HepG2 (cell line): ENCODE data around the gene ERICH6. TPM values are rescaled to one million over a fixed set of nuclear protein-coding genes. Genes with fewer than 3 reads are reported as not detected.

Experiments used
- ATAC-seq: fragments of 200-7000 bp; cut with Tn5 transposase; 3 replicates; pipeline ENCODE4 v1.9.1; 2020; ENCODE audit warnings: mild to moderate bottlenecking, moderate library complexity
- BruUV-seq: library from RNA; stranded (reverse); fragments of 400-500 nt; replicated peaks from 2 replicates; lab custom pipeline; 2021; lab: Mats Ljungman, UMichigan
- CTCF ChIA-PET: fragments of 300-600 bp; formaldehyde crosslinking; extraction: SDS; loops from one replicate; lab custom pipeline; 2021; ENCODE audit warnings: low total read pairs, inconsistent platforms, low intra/inter-chr PET ratio; lab: Yijun Ruan, JAX
- POLR2A ChIA-PET: fragments of 350-600 bp; sonication (Branson Sonifier 250); formaldehyde crosslinking; loops from one replicate; lab custom pipeline; 2020; ENCODE audit warnings: antibody characterized with exemption, inconsistent platforms; lab: Yijun Ruan, JAX
- DNase-seq: peaks from one replicate; pipeline ENCODE4 v3.0.0-alpha.2; 2015; ENCODE audit warnings: low spot score
- FAIRE-seq: peaks from 3 replicates; lab custom pipeline; 2011; peaks lifted over from hg19 to GRCh38; lab: Jason Lieb, UNC
- H2AFZ ChIP-seq: one replicate; pipeline ENCODE4 v1.6.1; 2011; ENCODE audit warnings: low read length, inconsistent platforms
- H3K27ac ChIP-seq: fragments of 300-600 bp; 3 replicates; pipeline ENCODE4 v1.8.0; 2011; ENCODE audit warnings: mixed run types, mild to moderate bottlenecking, mixed read lengths, low read length, inconsistent platforms; ENCODE audit not compliant: insufficient read depth; ENCODE audit errors: extremely low read length
- H3K27me3 ChIP-seq, 2 experiments: fragments of 200-600 bp in 1 of 2; 2 replicates in 1 of 2; 3 replicates in 1 of 2; pipeline versions ENCODE4 v1.6.0 to v1.8.0; 2011; ENCODE audit warnings: low read length in 2 of 2, mild to moderate bottlenecking in 2 of 2, moderate library complexity in 2 of 2, inconsistent platforms in 1 of 2; ENCODE audit not compliant: insufficient read depth in 2 of 2, control insufficient read depth in 1 of 2
- H3K36me3 ChIP-seq, 2 experiments: fragments of 200-600 bp in 1 of 2; replicated peaks in 1 of 2; 2 replicates in 1 of 2; 3 replicates in 1 of 2; pipeline versions ENCODE4 v1.5.1 to v1.8.0; 2011; ENCODE audit warnings: low read length in 2 of 2, inconsistent platforms in 1 of 2; ENCODE audit not compliant: insufficient read depth in 2 of 2, control insufficient read depth in 1 of 2
- H3K4me1 ChIP-seq: 2 replicates; pipeline ENCODE4 v1.5.1; 2012; ENCODE audit warnings: low read length, inconsistent platforms; ENCODE audit not compliant: insufficient read depth
- H3K4me2 ChIP-seq: 2 replicates; pipeline ENCODE4 v1.6.0; 2011; ENCODE audit warnings: low read depth, low read length, inconsistent platforms
- H3K4me3 ChIP-seq, 3 experiments: fragments of 200-600 bp in 1 of 3; sonication (generic), shearing (Covaris generic) in 1 of 3; replicated peaks in 1 of 3; 2 replicates each; pipeline ENCODE4 v1.5.1; 2011 to 2016; ENCODE audit warnings: low read length in 3 of 3, inconsistent platforms in 2 of 3, low read depth in 2 of 3, mild to moderate bottlenecking in 2 of 3, control low read depth in 1 of 3, mixed read lengths in 1 of 3; ENCODE audit not compliant: insufficient read depth in 1 of 3
- H3K79me2 ChIP-seq: one replicate; pipeline ENCODE4 v1.6.1; 2011; ENCODE audit warnings: low read length, inconsistent platforms; ENCODE audit not compliant: insufficient read depth
- H3K9ac ChIP-seq: 2 replicates; pipeline ENCODE4 v1.6.0; 2011; ENCODE audit warnings: mild to moderate bottlenecking, low read depth, low read length, inconsistent platforms; ENCODE audit not compliant: insufficient read depth
- H3K9me3 ChIP-seq: 2 replicates; pipeline ENCODE4 v1.5.1; 2012; ENCODE audit warnings: mild to moderate bottlenecking, low read length
- H4K20me1 ChIP-seq: 2 replicates; pipeline ENCODE4 v1.6.0; 2011; ENCODE audit warnings: inconsistent platforms, mild to moderate bottlenecking, low read length, moderate library complexity; ENCODE audit not compliant: insufficient read depth
- GABPB1 ChIP-seq: IDR thresholded peaks from 2 replicates; pipeline ENCODE4 v1.6.1; 2016; ENCODE audit warnings: mild to moderate bottlenecking, missing genetic modification reagents, moderate library complexity, missing compliant biosample characterization
- GLI4 ChIP-seq: sonication (generic); formaldehyde crosslinking; IDR thresholded peaks from 2 replicates; pipeline ENCODE4 v1.5.1; 2020; ENCODE audit warnings: missing genetic modification reagents, mild to moderate bottlenecking, moderate library complexity, borderline replicate concordance
- ISX ChIP-seq: sonication (generic); formaldehyde crosslinking; conservative IDR thresholded peaks from 2 replicates; pipeline ENCODE4 v1.5.0; 2020; ENCODE audit warnings: missing genetic modification reagents
- PAF1 ChIP-seq: IDR thresholded peaks from 2 replicates; pipeline ENCODE4 v1.6.1; 2016; ENCODE audit warnings: missing genetic modification reagents, missing compliant biosample characterization
- U2AF1 ChIP-seq: fragments of 200-400 bp; formaldehyde crosslinking; optimal IDR thresholded peaks from 2 replicates; pipeline ENCODE3; 2017; ENCODE audit warnings: mild to moderate bottlenecking, low read depth, low read length
- ZNF317 ChIP-seq: sonication (generic); formaldehyde crosslinking; IDR thresholded peaks from 2 replicates; pipeline ENCODE4 v1.5.0; 2020; ENCODE audit warnings: mild to moderate bottlenecking, missing genetic modification reagents
- ZNF382 ChIP-seq: sonication (generic); formaldehyde crosslinking; IDR thresholded peaks from 2 replicates; pipeline ENCODE4 v1.5.0; 2020; ENCODE audit warnings: missing genetic modification reagents, mild to moderate bottlenecking, borderline replicate concordance
- ZNF749 ChIP-seq: sonication (generic); formaldehyde crosslinking; IDR thresholded peaks from 2 replicates; pipeline ENCODE4 v1.8.0; 2022; ENCODE audit warnings: mild to moderate bottlenecking, missing genetic modification reagents, moderate library complexity, borderline replicate concordance
- WGBS: methylation state at CpG from one replicate; pipeline ENCODE4 v1.1.6; 2017; ENCODE audit warnings: low lambda C conversion rate; 5-methylcytosine and 5-hydroxymethylcytosine counted together
- in situ Hi-C: cut with HindIII; loops from 2 replicates; pipeline ENCODE4 v1.10.0; 2017; ENCODE audit warnings: low pct_unique_long_range_greater_than_20kb; ENCODE audit not compliant: extremely low pct_ligation_motif_present
- intact Hi-C: fragments of 100-400 bp; cut with micrococcal nuclease; formaldehyde crosslinking; loops from one replicate; pipeline ENCODE4 v1.10.0; 2022; ENCODE audit not compliant: unreplicated experiment
- polyA plus RNA-seq, 8 experiments: library from polyadenylated mRNA; depleted of rRNA in 3 of 8; stranded (reverse) in 7 of 8; unstranded in 1 of 8; fragments of >200 nt; fragmentation: Illumina TruSeq in 4 of 8; extraction: Trizol in 4 of 8; gene quantifications; 2 replicates each; pipeline versions ENCODE4 v1.2.1 to v1.2.3, GENCODE V29; 2011 to 2016; ENCODE audit warnings: low read depth in 4 of 8, missing spikeins in 1 of 8, mixed read lengths in 1 of 8; ENCODE audit not compliant: insufficient read depth in 1 of 8
- total RNA-seq, 5 experiments: library from RNA; depleted of rRNA; stranded (reverse); fragments of >200 nt; fragmentation: Illumina TruSeq; extraction: Trizol; gene quantifications; 2 replicates each; pipeline ENCODE4 v1.2.3, GENCODE V29; 2016; ENCODE audit warnings: low read depth in 1 of 5
- TF ChIP-seq, protein P1 (sequence below): sonication (generic); formaldehyde crosslinking; IDR thresholded peaks from 2 replicates; pipeline ENCODE4 v1.5.1; 2020; ENCODE audit warnings: mild to moderate bottlenecking, missing genetic modification reagents, borderline replicate concordance

ERICH6 gene
- total and polyA plus RNA-seq, 2 of the 13 experiments (the other 11 are each of a cell fraction or from before 2014, with no cell fraction given), result 0.03 TPM; not detected in 1

DNA sequence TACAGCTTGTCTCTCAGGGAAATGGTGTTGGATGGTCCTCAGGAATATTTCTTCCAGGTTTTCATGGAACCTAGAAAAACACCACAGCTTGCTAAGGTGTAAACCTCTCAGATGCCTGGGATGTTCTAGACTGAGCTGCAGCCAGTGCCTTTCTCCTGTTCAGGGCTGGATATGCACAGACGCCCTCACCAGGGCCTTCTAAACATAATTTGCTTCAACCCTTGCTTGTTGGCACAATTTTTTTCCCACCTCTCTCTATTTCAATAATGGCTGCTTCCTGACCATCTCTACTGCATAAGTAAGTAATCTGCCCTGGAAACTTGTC, 31.0 kb upstream of the ERICH6 start:
- H3K4me3 ChIP-seq, result no peak overlapping the region
- no peak overlapping the region for H2AFZ ChIP-seq
- intact Hi-C loops (loop anchor here (10.0 kb wide), 1 partner anchor 330 kb away; the partner anchor contains the start of gene TSC22D2), in situ Hi-C loops (no loop called here)
- no peak for FAIRE-seq
- TF ChIP-seq ZNF382 (CRISPR knock-in tag), result no peak
- TF ChIP-seq ZNF317 (CRISPR knock-in tag), result no peak
- TF ChIP-seq ISX (CRISPR knock-in tag), result no peak
- no peak for TF ChIP-seq U2AF1
- no peak for TF ChIP-seq GABPB1 (CRISPR knock-in tag)
- 0 out of 2 replicates have a peak, but pooled peaks have one; percentile 13 for TF ChIP-seq ZNF749 (CRISPR knock-in tag)
- no peak for TF ChIP-seq PAF1 (CRISPR knock-in tag)
- TF ChIP-seq, protein P1, sequence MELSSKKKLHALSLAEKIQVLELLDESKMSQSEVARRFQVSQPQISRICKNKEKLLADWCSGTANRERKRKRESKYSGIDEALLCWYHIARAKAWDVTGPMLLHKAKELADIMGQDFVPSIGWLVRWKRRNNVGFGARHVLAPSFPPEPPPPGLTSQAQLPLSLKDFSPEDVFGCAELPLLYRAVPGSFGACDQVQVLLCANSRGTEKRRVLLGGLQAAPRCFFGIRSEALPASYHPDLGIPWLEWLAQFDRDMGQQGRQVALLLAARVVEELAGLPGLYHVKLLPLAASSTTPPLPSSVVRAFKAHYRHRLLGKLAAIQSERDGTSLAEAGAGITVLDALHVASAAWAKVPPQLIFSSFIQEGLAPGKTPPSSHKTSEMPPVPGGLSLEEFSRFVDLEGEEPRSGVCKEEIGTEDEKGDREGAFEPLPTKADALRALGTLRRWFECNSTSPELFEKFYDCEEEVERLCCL (CRISPR knock-in tag), result no peak
- TF ChIP-seq GLI4 (CRISPR knock-in tag), result no peak
- H4K20me1 ChIP-seq, result no peaks in the 10 kb centered on the region
- no peaks in the 10 kb centered on the region for H3K79me2 ChIP-seq
- no peak for ATAC-seq
- H3K9me3 ChIP-seq, result no peaks in the 10 kb centered on the region
- no TSS peak for BruUV-seq
- H3K9ac ChIP-seq, result peak overlapping the region; percentile 50
- peak overlapping the region; percentile 79 for H3K27ac ChIP-seq
- peaks cover 76% of the 10 kb centered on the region for H3K4me1 ChIP-seq
- H3K36me3 ChIP-seq, result no peaks in the 10 kb centered on the region
- POLR2A ChIA-PET, result interaction anchor here (1.1 to 6.9 kb wide), 5 partner anchors 12 to 132 kb away, joined by 3 to 265 read pairs (median 5); partner anchors contain the start of genes SELENOT and SIAH2
- DNase-seq, result no peak
- H3K27me3 ChIP-seq, result no peaks in the 10 kb centered on the region
- 92% methylated on average over 1 of the region's 1 CpG for WGBS
- peak overlapping the region; percentile 60; the same call in 1 of the 2 replicates for H3K4me2 ChIP-seq
- CTCF ChIA-PET, result no interaction called here
